Naive thymus-derived CD4-positive, alpha-beta T cell (primary cell): Measurements from ENCODE around the gene TOE1. TPM values are rescaled to one million over a fixed set of nuclear protein-coding genes. Genes with fewer than 3 reads are reported as not detected.

Source experiments
- ATAC-seq: fragments of 150-1000 bp; cut with Tn5 transposase; 2 replicates; pipeline ENCODE4 v1.10.0; 2021; ENCODE audit warnings: mild to moderate bottlenecking, moderate library complexity
- CTCF ChIA-PET: fragments of 350-600 bp; sonication (Branson Sonifier 250); formaldehyde crosslinking; loops from one replicate; lab custom pipeline; 2021; ENCODE audit warnings: antibody characterized with exemption; lab: Charles Lee
- POLR2A ChIA-PET: fragments of 350-600 bp; sonication (Branson Sonifier 250); formaldehyde crosslinking; loops from one replicate; lab custom pipeline; 2021; ENCODE audit warnings: antibody characterized with exemption, inconsistent platforms; lab: Charles Lee
- DNase-seq, 9 donors: peaks; one replicate each; pipeline versions ENCODE4 v3.0.0 to v3.0.0-alpha.2; 2020 to 2022; ENCODE audit warnings: mixed read lengths in 1 of 9
- H3K27ac ChIP-seq: one replicate; pipeline ENCODE4 v1.7.0; 2013; ENCODE audit warnings: mild to moderate bottlenecking, low read depth, low read length, moderate library complexity
- H3K27me3 ChIP-seq, 2 donors: one replicate each; pipeline ENCODE4 v1.7.0; 2013; ENCODE audit warnings: low read length in 2 of 2, mild to moderate bottlenecking in 2 of 2, moderate library complexity in 2 of 2; ENCODE audit not compliant: control insufficient read depth in 2 of 2, insufficient read depth in 2 of 2
- H3K36me3 ChIP-seq, 3 experiments: 1 replicate in 2 of 3; 2 replicates in 1 of 3; pipeline ENCODE4 v1.7.0; 2013; ENCODE audit warnings: low read length in 3 of 3, mild to moderate bottlenecking in 3 of 3, moderate library complexity in 1 of 3; ENCODE audit not compliant: insufficient read depth in 3 of 3, control insufficient read depth in 2 of 3
- H3K4me1 ChIP-seq, 2 donors: one replicate each; pipeline ENCODE4 v1.7.0; 2013; ENCODE audit warnings: low read length in 2 of 2, mild to moderate bottlenecking in 2 of 2, moderate library complexity in 1 of 2; ENCODE audit not compliant: control insufficient read depth in 2 of 2, insufficient read depth in 2 of 2
- H3K4me3 ChIP-seq: 2 replicates; pipeline ENCODE4 v1.7.0; 2013; ENCODE audit warnings: mild to moderate bottlenecking, low read length
- H3K9me3 ChIP-seq, 3 experiments: 1 replicate in 2 of 3; 2 replicates in 1 of 3; pipeline ENCODE4 v1.7.0; 2013; ENCODE audit warnings: low read length in 3 of 3; ENCODE audit not compliant: control insufficient read depth in 2 of 3
- H3K27ac Mint-ChIP-seq, 9 donors: one replicate each; pipeline ENCODE4 v1.8.0; 2020 to 2022; ENCODE audit warnings: mixed read lengths in 9 of 9, mild to moderate bottlenecking in 8 of 9, moderate library complexity in 5 of 9, inconsistent platforms in 2 of 9
- H3K27me3 Mint-ChIP-seq, 5 donors: one replicate each; pipeline ENCODE4 v1.8.0; 2021 to 2022; ENCODE audit warnings: mixed read lengths in 5 of 5, mild to moderate bottlenecking in 1 of 5
- H3K36me3 Mint-ChIP-seq, 5 donors: one replicate each; pipeline ENCODE4 v1.8.0; 2020 to 2022; ENCODE audit warnings: mixed read lengths in 5 of 5, mild to moderate bottlenecking in 3 of 5, inconsistent platforms in 1 of 5
- H3K4me1 Mint-ChIP-seq, 7 donors: one replicate each; pipeline ENCODE4 v1.8.0; 2020 to 2022; ENCODE audit warnings: mixed read lengths in 7 of 7, mild to moderate bottlenecking in 3 of 7, inconsistent platforms in 1 of 7
- H3K4me3 Mint-ChIP-seq, 10 donors: one replicate each; pipeline ENCODE4 v1.8.0; 2020 to 2022; ENCODE audit warnings: mild to moderate bottlenecking in 10 of 10, mixed read lengths in 10 of 10, moderate library complexity in 6 of 10, inconsistent platforms in 2 of 10
- H3K9me3 Mint-ChIP-seq, 11 donors: one replicate each; pipeline ENCODE4 v1.8.0; 2020 to 2022; ENCODE audit warnings: mixed read lengths in 11 of 11, mild to moderate bottlenecking in 4 of 11, inconsistent platforms in 1 of 11, moderate library complexity in 1 of 11
- intact Hi-C, 2 donors: fragments of 100-400 bp; cut with micrococcal nuclease; formaldehyde crosslinking; loops; one replicate each; pipeline ENCODE4 v1.15.1; 2023
- polyA plus RNA-seq, 2 donors: library from polyadenylated mRNA; unstranded; fragments of 300-500 nt; fragmentation: Illumina TruSeq; gene quantifications; one replicate each; pipeline ENCODE4 v1.2.3, GENCODE V29; 2021
- total RNA-seq, 6 experiments: library from RNA in 5 of 6; stranded (reverse) in 5 of 6; gene quantifications; 1 replicate in 5 of 6; 2 replicates in 1 of 6; pipeline ENCODE4 v1.2.3 and lab custom pipeline; 2021 to 2026

TOE1 gene
- total and polyA plus RNA-seq, 7 experiments from 2014 or later = 16.7 to 53.3 (median 24.7) TPM

GRCh38 chr1:45328680-45329079 is 11.3 kb upstream of the TOE1 start:
- Histone ChIP-seq H3K4me1 (peaks cover 4 to 5% of the 10 kb centered on the region in 2 donors), H3K9me3 (no peaks in the 10 kb centered on the region), H3K4me3 (no peak overlapping the region), H3K27ac (no peak overlapping the region), H3K27me3 (no peaks in the 10 kb centered on the region), H3K36me3 (peaks cover 0 to 34% (median 8%) of the 10 kb centered on the region in 3 experiments)
- peaks cover 0 to 17% (median 3%) of the 10 kb centered on the region in 5 donors for H3K36me3 Mint-ChIP-seq
- no peaks in the 10 kb centered on the region for H3K27me3 Mint-ChIP-seq
- H3K4me3 Mint-ChIP-seq = peak overlapping the region in 7 of 10 donors; percentile 23 to 73 (median 55)
- H3K4me1 Mint-ChIP-seq = peaks cover 0 to 14% (median 5%) of the 10 kb centered on the region in 7 donors
- peak overlapping the region in 1 of 9 donors; percentile 23 for H3K27ac Mint-ChIP-seq
- ChIA-PET POLR2A (interaction anchor here (0.5 to 5.4 kb wide), 3 partner anchors 11 to 597 kb away, joined by 3 to 34 read pairs (median 4); partner anchors contain the start of genes MUTYH, RNU5D-1 and TOE1), CTCF (no interaction called here)
- DNase-seq = no peak
- no peak for ATAC-seq
- H3K9me3 Mint-ChIP-seq = no peaks in the 10 kb centered on the region
- intact Hi-C loops = no loop called here

- Mint-ChIP-seq H3K27me3 (no peaks in the 10 kb centered on the region), H3K9me3 (no peaks in the 10 kb centered on the region), H3K4me1 (peaks cover 4 to 21% (median 8%) of the 10 kb centered on the region in 7 donors), H3K36me3 (peaks cover 2 to 24% (median 3%) of the 10 kb centered on the region in 5 donors), H3K4me3 (peak overlapping the region in 1 of 10 donors; percentile 27), H3K27ac (peak overlapping the region in 1 of 9 donors; percentile 70)
- ChIA-PET CTCF (no interaction called here), POLR2A (no interaction called here)
- DNase-seq = no peak
- no peaks in the 10 kb centered on the region for H3K27me3 ChIP-seq
- H3K4me1 ChIP-seq = peaks cover 5 to 6% of the 10 kb centered on the region in 2 donors
- no peak overlapping the region for H3K27ac ChIP-seq
- intact Hi-C loops = no loop called here
- no peaks in the 10 kb centered on the region for H3K9me3 ChIP-seq
- H3K4me3 ChIP-seq = no peak overlapping the region
- peaks cover 0 to 41% (median 8%) of the 10 kb centered on the region in 3 experiments for H3K36me3 ChIP-seq
- ATAC-seq = no peak
Measured at GRCh38 chr1:45329445-45329844, 10.5 kb upstream of the TOE1 start.

GRCh38 chr1:45331436-45332345 is 8.3 kb upstream of the TOE1 start:
- Mint-ChIP-seq H3K4me3 (no peak overlapping the region), H3K36me3 (peaks cover 3 to 24% (median 6%) of the 10 kb centered on the region in 5 donors), H3K4me1 (peaks cover 8 to 38% (median 23%) of the 10 kb centered on the region in 7 donors), H3K27ac (no peak overlapping the region), H3K9me3 (no peaks in the 10 kb centered on the region), H3K27me3 (no peaks in the 10 kb centered on the region)
- H3K4me3 ChIP-seq = no peak overlapping the region
- ChIA-PET CTCF (no interaction called here), POLR2A (interaction anchor here (2.0 kb wide), 1 partner anchor 9 kb away, joined by 9 read pairs; the partner anchor contains the start of genes MUTYH and TOE1)
- H3K36me3 ChIP-seq = peaks cover 0 to 43% (median 8%) of the 10 kb centered on the region in 3 experiments
- no peak for DNase-seq
- no peak for ATAC-seq
- H3K27ac ChIP-seq = no peak overlapping the region
- H3K9me3 ChIP-seq = no peaks in the 10 kb centered on the region
- no peaks in the 10 kb centered on the region for H3K27me3 ChIP-seq
- H3K4me1 ChIP-seq = peaks cover 5 to 9% of the 10 kb centered on the region in 2 donors
- intact Hi-C loops = no loop called here

- ATAC-seq (no peak), DNase-seq (no peak)
- Mint-ChIP-seq H3K4me3 (no peak overlapping the region), H3K27me3 (no peaks in the 10 kb centered on the region), H3K9me3 (no peaks in the 10 kb centered on the region), H3K4me1 (peaks cover 8 to 38% (median 23%) of the 10 kb centered on the region in 7 donors), H3K27ac (no peak overlapping the region), H3K36me3 (peaks cover 3 to 24% (median 6%) of the 10 kb centered on the region in 5 donors)
- Histone ChIP-seq H3K4me1 (peaks cover 4 to 7% of the 10 kb centered on the region in 2 donors), H3K9me3 (no peaks in the 10 kb centered on the region), H3K27ac (no peak overlapping the region), H3K36me3 (peaks cover 0 to 43% (median 8%) of the 10 kb centered on the region in 3 experiments), H3K4me3 (no peak overlapping the region), H3K27me3 (no peaks in the 10 kb centered on the region)
- POLR2A ChIA-PET = interaction anchor here (2.0 kb wide), 1 partner anchor 8 kb away, joined by 9 read pairs; the partner anchor contains the start of genes MUTYH and TOE1
- intact Hi-C loops = no loop called here
- CTCF ChIA-PET = no interaction called here
Measured at GRCh38 chr1:45332346-45332720, 7.6 kb upstream of the TOE1 start.

GRCh38 chr1:45334308-45335245 is 5.4 kb upstream of the TOE1 start:
- no peaks in the 10 kb centered on the region for H3K9me3 ChIP-seq
- intact Hi-C loops = no loop called here
- H3K36me3 Mint-ChIP-seq = peaks cover 4 to 31% (median 11%) of the 10 kb centered on the region in 5 donors
- H3K4me3 Mint-ChIP-seq = peak overlapping the region in 1 of 10 donors; percentile 6
- no peak for DNase-seq
- no peak overlapping the region for H3K27ac ChIP-seq
- H3K27me3 Mint-ChIP-seq = no peaks in the 10 kb centered on the region
- no peak for ATAC-seq
- H3K27ac Mint-ChIP-seq = peak overlapping the region in 5 of 9 donors; percentile 4 to 78 (median 51)
- peaks cover 24 to 49% (median 44%) of the 10 kb centered on the region in 7 donors for H3K4me1 Mint-ChIP-seq
- H3K36me3 ChIP-seq = peaks cover 0 to 43% (median 8%) of the 10 kb centered on the region in 3 experiments
- ChIA-PET CTCF (interaction anchor here (0.8 kb wide), 1 partner anchor 31 kb away, joined by 3 read pairs; no protein-coding TSS in a partner anchor), POLR2A (interaction anchor here (0.7 to 0.8 kb wide), 2 partner anchors 58 to 159 kb away, joined by 3 read pairs; no protein-coding TSS in a partner anchor)
- peaks cover 10 to 13% of the 10 kb centered on the region in 2 donors for H3K4me1 ChIP-seq
- H3K9me3 Mint-ChIP-seq = no peaks in the 10 kb centered on the region
- no peaks in the 10 kb centered on the region for H3K27me3 ChIP-seq
- H3K4me3 ChIP-seq = no peak overlapping the region
